ENCODE results near the gene TSC2. TPM values are rescaled to one million over a fixed set of nuclear protein-coding genes. Genes with fewer than 3 reads are reported as not detected.
A peak's percentile ranks its signal among the peaks of the same experiment; 100 is the strongest.

The TSC2 gene
- total RNA-seq, 4 donors from 2014 or later: 101 to 148 (median 109) TPM

- no peaks in the 10 kb centered on the region for H3K9me3 ChIP-seq
- intact Hi-C loops (cut with DNase I): no loop called here
- TF ChIP-seq POLR2A (IDR thresholded peaks at IDR 0.05) (no peak), CTCF (IDR thresholded peaks at IDR 0.05) (no peak)
- H3K4me1 ChIP-seq: peaks cover 12 to 21% of the 10 kb centered on the region in 2 donors
- no peak for DNase-seq
- no peak overlapping the region for H3K4me3 ChIP-seq (replicated peaks in 1 of 3)
- WGBS, 2 donors: 67 to 85% methylated on average over 13 to 17 of the region's 34 CpGs
- no peaks in the 10 kb centered on the region for H3K27me3 ChIP-seq
- peak overlapping the region; percentile 78 to 82 (median 80) for H3K27ac ChIP-seq
- peaks cover 28 to 43% of the 10 kb centered on the region in 2 donors for H3K36me3 ChIP-seq
Observed at GRCh38 chr16:2071454-2072202, 23.8 kb downstream of the TSC2 start.

GRCh38 chr16:2072926-2073325 is 25.1 kb downstream of the TSC2 start:
- intact Hi-C loops (cut with DNase I): no loop called here
- WGBS, 2 donors: 36 to 48% methylated on average over 6 to 8 of the region's 8 CpGs
- DNase-seq: peak; percentile 95 to 98
- TF ChIP-seq POLR2A (IDR thresholded peaks at IDR 0.05): no peak
- TF ChIP-seq CTCF (IDR thresholded peaks at IDR 0.05): no peak
- Histone ChIP-seq H3K27ac (peak overlapping the region; percentile 78 to 82 (median 80)), H3K27me3 (no peaks in the 10 kb centered on the region), H3K36me3 (peaks cover 38 to 49% of the 10 kb centered on the region in 2 donors), H3K4me1 (peaks cover 12 to 21% of the 10 kb centered on the region in 2 donors), H3K9me3 (no peaks in the 10 kb centered on the region), H3K4me3 (replicated peaks in 1 of 3) (no peak overlapping the region)

GRCh38 chr16:2074071-2074470 is 26.3 kb downstream of the TSC2 start:
- H3K36me3 ChIP-seq: peaks cover 39 to 44% of the 10 kb centered on the region in 2 donors

GRCh38 chr16:2075631-2076030 is 27.8 kb downstream of the TSC2 start:
- WGBS, 2 donors: 94 to 95% methylated on average over 13 to 24 of the region's 24 CpGs
- Histone ChIP-seq H3K27ac (no peak overlapping the region), H3K4me3 (replicated peaks in 1 of 3) (no peak overlapping the region), H3K36me3 (peaks cover 42 to 51% of the 10 kb centered on the region in 2 donors), H3K27me3 (no peaks in the 10 kb centered on the region), H3K9me3 (no peaks in the 10 kb centered on the region), H3K4me1 (peaks cover 12 to 21% of the 10 kb centered on the region in 2 donors)
- DNase-seq: no peak
- intact Hi-C loops (cut with DNase I): no loop called here
- TF ChIP-seq POLR2A (IDR thresholded peaks at IDR 0.05): no peak

More at GRCh38 chr16:2074071-2074470, 26.3 kb downstream of the TSC2 start:
- DNase-seq: no peak
- no peak for TF ChIP-seq CTCF (IDR thresholded peaks at IDR 0.05)
- TF ChIP-seq POLR2A (IDR thresholded peaks at IDR 0.05): no peak
- intact Hi-C loops (cut with DNase I): no loop called here
- no peak overlapping the region for H3K27ac ChIP-seq
- peaks cover 12 to 21% of the 10 kb centered on the region in 2 donors for H3K4me1 ChIP-seq
- no peaks in the 10 kb centered on the region for H3K9me3 ChIP-seq
- H3K27me3 ChIP-seq: no peaks in the 10 kb centered on the region
- WGBS, 2 donors: 95 to 98% methylated on average over 14 to 16 of the region's 20 CpGs
- no peak overlapping the region for H3K4me3 ChIP-seq (replicated peaks in 1 of 3)

GRCh38 chr16:2076072-2076865 is 28.5 kb downstream of the TSC2 start:
- H3K27ac ChIP-seq: no peak overlapping the region
- H3K4me1 ChIP-seq: peaks cover 12 to 21% of the 10 kb centered on the region in 2 donors
- DNase-seq: no peak
- no peak for TF ChIP-seq POLR2A (IDR thresholded peaks at IDR 0.05)
- no peak for TF ChIP-seq CTCF (IDR thresholded peaks at IDR 0.05)
- WGBS, 2 donors: 94 to 96% methylated on average over 11 to 23 of the region's 28 CpGs
- H3K9me3 ChIP-seq: no peaks in the 10 kb centered on the region
- intact Hi-C loops (cut with DNase I): no loop called here
- H3K36me3 ChIP-seq: peaks cover 42 to 51% of the 10 kb centered on the region in 2 donors
- no peaks in the 10 kb centered on the region for H3K27me3 ChIP-seq
- no peak overlapping the region for H3K4me3 ChIP-seq (replicated peaks in 1 of 3)
